ENCODE results near the gene PTGS1.
"Not testable (repeated sequence)": the region's sequence is repeated elsewhere in the genome, so short reads cannot be mapped to it uniquely, and the experiment has no call there.

PTGS1 gene

DNA sequence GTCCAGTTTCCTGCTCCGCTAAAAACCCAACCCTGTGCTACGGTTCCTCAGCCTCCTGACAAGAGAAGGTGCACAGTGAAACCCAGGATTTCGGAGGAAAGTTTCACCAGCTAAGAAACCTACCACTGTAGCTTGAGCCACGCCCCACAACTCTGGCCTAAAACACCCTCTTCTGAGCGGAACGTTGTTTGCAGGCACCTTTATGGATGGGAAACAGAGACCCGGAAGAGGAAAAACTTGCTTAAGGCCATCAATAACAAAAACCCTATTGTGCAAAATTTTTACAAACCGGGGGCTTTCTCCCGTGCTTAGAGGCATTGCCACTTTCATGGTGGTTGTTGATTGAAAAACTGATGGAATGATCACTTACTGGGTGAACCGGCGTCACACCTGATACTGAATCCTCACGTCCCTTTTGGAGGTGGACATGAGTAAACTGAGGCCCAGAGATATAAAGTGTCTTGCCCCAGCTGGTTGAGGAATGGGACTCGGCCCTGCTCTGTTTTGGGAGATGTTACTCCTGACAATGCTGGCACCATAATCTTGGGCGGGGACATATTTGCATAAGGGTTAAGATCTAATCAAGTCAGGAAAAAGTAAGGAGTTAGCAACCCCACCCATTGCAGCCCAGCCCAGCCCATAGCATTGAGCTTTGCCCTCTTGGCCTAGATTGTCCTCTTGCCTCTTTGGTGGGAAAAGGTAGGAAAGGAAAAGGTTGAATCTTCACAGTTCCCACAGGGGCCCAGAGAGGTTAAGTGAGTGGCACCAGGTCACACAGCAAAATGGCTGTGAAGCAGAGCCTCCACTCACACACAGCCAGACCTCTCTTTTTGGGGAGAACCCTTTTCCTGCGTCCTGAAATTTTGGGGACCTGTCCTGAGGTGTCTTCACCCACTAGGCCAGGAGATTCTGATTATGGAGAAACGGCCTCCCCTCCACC, 23.2 kb upstream of the PTGS1 start:
- no peak for DNase-seq

DNA sequence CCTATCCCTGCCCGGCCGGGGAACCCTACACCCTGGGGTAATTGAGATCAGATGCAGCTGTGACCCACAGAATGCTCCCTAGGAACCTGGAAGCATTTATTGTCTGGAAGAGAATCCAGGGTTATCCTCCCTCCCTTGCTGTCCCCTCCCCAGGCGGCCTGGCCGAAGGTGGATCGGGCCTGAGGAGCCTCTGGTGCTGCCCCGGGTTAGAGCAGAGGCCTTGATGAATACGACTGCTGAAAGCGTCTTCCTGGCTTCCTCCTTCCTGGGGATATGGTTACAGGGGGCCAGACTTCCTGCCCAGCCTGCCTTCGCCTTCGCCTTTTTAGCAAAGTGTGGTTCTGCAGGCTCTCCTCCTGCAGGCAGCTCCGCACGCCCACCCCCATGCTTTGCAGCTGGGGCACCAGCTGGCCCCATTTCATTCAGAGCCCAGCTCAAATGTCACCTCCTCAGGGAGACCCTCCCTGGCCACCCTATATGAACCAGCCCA, 22.5 kb upstream of the PTGS1 start:
- no peak for DNase-seq

DNA sequence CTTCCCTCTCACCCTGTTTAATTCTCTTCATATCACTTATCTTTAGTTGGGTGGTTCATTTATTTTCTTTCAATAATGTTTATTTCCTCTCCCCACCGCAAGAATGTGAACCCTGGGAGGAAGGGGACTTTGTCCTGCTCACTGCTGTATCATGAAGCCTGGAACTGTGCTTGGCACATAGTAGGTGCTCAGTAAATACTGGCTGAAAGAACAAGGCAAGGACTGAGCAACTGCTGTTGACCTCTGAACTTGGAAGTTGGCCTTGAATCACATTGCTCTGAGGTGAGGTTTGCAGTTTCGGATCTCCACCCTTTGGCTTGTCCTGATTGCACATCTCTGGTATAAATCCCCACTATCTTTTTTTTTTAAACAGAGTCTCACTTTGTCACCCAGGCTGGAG, 22.0 kb upstream of the PTGS1 start:
- DNase-seq = no peak

GRCh38 chr9:122349201-122349600, 21.6 kb upstream of the PTGS1 start:
- no peak for DNase-seq

DNA sequence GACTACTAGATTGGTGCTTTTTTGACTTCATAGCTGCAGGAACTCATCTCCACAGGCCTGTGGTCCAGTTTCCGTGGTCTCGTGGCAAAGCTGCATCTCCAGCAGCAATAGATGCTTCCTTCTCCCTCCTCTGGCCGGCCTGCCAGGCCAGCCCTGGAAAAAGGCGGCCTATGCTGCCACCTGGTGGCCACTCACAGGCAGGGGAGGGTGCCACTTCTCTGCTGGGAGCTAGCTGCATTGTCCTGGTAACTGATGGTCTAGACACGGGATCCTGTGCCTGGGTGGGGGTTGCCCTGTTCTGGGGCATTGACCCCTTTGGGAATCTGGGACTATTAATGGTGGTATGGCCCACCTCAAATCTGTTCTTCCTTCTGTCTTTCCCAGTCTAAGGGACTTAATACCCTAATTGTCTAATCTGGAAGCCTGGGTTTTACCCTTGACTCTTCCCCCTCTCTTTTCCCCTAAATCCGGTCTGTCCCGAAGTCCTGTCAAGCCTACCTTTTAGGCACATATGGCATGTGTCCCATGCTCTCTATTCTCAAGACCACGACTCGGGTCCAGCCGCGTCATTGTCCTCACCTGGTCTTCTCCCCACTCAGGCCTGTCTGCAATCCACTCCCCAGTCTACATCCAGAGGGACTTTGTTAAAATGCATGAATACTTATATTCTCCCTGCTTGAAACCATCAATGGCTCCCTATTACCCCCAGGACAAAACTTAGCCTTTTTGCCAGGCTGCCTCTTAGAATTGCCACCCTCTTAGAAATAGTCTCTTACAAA, 20.1 kb upstream of the PTGS1 start:
- DNase-seq = peak; percentile 90

GRCh38 chr9:122354536-122355199, 16.2 kb upstream of the PTGS1 start:
- no peak for DNase-seq

DNA sequence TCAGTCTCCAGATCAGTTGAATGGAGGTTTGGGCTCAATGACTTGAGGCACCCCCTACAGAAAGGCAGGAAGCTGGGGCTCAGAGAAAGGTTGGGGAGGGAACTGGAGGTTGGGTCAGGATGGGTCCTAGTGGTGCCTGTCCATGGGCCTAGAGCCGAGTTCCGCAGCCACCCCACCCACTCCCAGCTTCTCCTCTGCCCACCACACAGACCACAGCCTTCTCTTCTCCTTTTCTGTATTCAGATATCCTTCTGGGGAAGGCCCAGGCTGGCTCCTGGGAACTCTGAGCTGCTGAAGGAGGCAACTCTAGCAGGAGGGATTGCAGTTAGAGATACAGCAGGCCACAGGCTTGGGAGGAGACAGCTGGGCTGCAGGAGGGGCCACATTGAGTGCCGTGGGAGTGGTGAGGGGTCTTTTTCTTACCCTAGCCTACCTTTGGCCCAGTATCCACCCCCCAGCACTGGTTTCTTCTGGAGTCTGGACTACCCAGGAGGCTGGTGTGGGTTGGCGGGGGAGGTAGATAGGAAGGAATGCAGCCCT, 15.4 kb upstream of the PTGS1 start:
- DNase-seq = no peak

DNA sequence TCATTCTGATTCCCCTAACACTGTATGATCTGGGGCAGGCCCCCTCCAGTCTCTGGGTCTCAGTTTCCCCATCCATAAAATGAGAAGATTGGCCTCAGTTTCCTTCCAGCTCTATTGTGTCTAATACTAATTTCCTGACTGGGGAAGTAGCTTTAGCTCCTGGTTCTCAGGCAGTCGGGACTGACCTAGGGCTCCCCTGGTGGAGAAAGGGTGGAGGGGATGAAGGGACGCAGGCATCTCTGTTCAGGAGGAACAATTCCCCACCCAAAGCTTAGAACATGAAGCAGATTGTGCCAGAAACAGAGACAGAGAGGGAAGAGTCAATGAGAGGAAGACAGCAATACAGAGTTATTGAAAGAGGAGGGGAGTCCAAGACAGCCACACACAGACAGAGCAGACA, 14.2 kb upstream of the PTGS1 start:
- no peak for DNase-seq

- DNase-seq = no peak
Observed at GRCh38 chr9:122360891-122361290, 9.9 kb upstream of the PTGS1 start.

DNA sequence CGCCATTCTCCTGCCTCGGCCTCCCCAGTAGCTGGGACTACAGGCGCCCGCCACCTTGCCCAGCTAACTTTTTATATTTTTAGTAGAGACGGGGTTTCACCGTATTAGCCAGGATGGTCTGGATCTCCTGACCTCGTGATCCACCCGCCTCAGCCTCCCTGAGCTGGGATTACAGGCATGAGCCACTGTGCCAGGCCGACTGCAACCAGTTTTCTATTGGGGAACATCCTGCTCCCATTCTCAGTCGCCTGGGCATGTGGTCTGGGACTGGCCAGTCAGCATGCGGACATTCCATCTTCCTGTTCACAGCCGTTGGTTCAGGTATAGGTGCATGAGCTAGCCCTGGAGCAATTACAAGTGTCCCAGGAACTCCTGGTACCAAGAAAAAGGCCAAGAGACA, 7.7 kb upstream of the PTGS1 start:
- not testable (repeated sequence) for DNase-seq

- no peak for DNase-seq
Observed at GRCh38 chr9:122364117-122364782, 6.6 kb upstream of the PTGS1 start.

- no peak for DNase-seq
Observed at GRCh38 chr9:122364783-122365150, 6.1 kb upstream of the PTGS1 start.

GRCh38 chr9:122366074-122366660, 4.7 kb upstream of the PTGS1 start:
- DNase-seq = no peak

DNA sequence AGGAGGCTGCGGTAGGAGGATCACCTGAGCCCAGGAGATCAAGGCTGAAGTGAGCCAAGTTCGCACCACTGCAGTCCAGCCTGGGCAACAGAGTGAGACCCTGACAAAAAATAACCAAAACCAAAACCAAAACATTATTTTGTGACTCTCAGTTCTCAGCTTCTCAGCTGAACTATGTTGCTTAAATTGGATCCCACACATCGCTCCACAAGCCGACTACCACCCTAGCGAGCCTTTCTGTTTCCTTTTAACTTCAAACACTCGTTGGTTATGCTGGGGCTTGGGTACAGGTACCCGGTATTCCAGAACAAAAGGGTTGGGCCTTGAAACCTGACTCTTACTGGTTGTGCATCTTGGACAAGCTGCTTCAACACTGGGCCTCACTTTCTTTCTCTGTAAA, 3.8 kb upstream of the PTGS1 start:
- no peak for DNase-seq

DNA sequence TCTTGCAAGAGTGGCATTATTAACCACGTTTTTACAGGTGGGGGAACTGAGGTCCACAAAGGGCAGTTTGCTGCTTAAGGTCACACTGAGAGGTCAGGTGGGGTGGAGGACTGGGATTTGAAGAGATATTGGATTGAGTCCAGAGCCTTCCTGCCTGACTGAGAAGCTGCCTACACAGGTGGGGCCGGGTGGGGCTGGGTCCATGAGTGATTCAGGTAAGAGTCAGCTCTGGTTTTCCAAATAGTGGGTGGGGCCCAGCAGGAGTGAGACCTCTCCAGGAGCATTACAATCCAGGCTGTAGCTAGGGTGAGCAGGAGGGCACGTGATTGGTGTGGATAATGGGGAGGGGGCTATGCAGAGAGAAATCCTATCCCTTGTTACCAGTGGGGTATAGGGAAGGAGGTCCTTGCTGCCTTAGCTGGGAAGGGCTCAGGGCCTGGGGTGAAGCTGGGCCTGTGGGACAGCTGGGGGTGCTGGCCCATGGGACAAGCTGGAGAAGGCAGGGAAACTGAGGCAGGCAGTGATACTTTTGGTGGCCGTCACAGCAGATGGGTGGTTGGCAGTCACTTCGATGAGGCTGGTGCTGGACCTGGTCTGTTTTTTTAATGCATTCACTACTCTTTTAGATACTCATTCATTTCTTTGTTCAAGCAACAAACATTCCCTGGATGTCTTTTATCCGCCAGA, 2.9 kb upstream of the PTGS1 start:
- no peak for DNase-seq

GRCh38 chr9:122368642-122369041, 2.2 kb upstream of the PTGS1 start:
- DNase-seq = no peak

GRCh38 chr9:122370303-122370702, 521 bp upstream of the PTGS1 start:
- no peak for DNase-seq

DNA sequence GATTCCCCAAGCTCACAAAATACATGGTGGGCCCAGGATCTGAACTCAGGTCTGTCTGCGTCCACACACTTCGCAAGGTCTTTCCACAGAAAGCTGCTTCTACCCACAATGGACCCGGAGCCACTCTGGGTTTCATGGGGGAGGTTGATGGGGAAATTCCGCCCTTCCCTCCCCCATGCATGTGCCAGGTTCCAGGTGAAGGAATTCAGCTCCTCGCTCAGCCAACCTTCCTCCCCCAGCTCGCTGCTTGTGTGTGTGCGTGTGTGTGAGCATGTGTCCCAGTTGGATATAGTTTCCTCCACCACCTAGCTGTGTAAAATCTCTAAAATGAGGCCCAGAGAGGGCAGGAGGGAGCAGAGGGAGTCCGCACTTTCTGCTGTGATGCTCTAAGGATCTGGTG, 1.0 kb downstream of the PTGS1 start:
- DNase-seq = no peak

GRCh38 chr9:122372856-122373845, 2.3 kb downstream of the PTGS1 start:
- DNase-seq = no peak

- DNase-seq = no peak
Observed at GRCh38 chr9:122374885-122375420, 4.1 kb downstream of the PTGS1 start.
